GM21381 (cell line): ENCODE data around the gene LRRC3C.

ENCODE experiments used
- ATAC-seq: cut with Tn5 transposase; IDR thresholded peaks from one replicate; pipeline ENCODE4 v1.9.1; 2021; ENCODE audit warnings: mild to moderate bottlenecking, moderate library complexity; ENCODE audit not compliant: unreplicated experiment

The LRRC3C gene

DNA sequence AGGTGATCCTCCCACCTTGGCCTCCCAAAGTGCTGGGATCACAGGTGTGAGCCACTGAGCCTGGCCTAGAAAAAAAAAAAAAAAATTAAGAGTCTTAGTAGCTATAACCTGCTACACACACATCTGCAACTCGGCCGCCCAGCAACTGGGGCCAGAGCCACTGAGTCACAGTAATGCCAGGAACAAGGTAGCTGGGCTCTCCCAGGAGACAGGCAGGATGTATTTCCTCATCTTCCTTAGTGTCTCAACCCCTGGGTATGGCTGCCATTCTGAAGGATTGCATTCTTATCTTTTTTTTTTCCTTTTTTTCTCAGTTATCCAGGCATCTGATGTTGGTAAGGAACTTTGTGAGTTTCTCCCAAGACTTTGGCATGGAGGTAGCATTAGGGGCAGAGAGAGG is 46.0 kb downstream of the LRRC3C start:
- no peak for ATAC-seq

DNA sequence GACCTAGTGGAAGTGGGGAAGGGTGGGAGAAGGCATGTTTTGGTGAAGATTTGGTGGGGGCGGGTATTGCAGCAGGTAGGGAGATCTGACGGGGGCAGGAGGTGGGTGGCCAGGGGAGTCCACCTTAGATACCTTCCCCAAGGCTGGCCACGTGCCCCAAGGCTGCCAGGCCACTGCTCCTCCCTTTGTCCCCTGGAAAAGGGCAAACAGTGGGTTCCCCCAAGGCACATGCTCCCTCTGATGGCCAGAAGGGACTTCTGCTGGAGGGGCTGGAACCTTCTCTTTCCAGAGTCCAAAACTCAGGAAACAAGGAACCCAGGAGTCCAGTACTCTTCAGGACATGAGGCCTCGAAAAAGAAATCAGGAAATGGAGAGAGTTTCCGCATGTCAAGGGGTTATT is 46.9 kb downstream of the LRRC3C start:
- ATAC-seq, result no peak

DNA sequence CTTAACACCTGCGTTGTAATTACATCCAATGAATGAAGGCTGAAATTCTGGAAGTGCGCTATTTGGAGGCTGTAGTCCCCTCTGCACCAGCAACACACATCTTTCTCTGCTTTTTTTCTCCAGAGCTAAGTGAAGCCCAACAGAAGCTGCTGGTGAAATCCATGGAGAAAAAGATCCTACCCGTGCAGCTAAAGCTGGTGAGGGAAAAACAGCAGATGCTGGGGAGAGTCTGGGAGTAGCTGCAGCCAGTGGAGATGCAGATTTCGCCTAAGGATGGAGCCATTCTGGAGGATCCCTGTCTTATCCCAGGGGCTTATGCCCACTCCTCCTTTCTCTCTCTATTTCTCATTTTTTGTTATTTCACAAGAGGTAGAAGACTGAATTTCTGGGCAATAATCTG is 48.3 kb downstream of the LRRC3C start:
- no peak for ATAC-seq

DNA sequence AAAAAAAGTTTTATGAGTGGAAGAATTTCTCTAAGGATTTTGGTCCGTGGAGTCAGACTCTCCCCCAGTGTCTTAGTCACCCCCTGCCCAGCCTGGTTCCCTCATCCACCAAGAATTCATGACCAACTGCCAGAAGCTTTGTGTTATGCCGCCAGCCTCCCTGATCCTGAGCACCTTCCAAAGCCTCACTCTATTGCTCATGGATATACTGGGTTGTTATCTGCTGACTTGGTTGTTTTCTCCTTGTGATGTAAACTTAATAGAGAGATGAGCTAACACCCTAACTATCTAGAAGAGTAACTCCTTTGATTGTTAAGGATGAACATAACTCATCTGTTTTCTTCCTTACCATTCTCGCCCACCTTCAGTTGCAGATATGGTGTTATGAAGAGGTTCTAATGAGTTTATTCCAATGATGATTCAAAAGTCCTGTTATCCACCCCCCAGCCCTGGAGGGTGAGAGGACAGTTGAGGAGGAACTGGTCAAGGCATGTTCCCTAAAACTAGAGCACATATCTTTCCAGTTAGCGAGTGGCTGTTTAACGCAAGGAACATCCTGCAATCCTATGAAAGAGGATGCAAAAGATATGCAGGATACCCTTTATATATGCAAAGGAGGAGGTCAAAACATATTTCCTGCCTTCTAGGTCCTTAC is 51.6 kb downstream of the LRRC3C start:
- no peak for ATAC-seq

DNA sequence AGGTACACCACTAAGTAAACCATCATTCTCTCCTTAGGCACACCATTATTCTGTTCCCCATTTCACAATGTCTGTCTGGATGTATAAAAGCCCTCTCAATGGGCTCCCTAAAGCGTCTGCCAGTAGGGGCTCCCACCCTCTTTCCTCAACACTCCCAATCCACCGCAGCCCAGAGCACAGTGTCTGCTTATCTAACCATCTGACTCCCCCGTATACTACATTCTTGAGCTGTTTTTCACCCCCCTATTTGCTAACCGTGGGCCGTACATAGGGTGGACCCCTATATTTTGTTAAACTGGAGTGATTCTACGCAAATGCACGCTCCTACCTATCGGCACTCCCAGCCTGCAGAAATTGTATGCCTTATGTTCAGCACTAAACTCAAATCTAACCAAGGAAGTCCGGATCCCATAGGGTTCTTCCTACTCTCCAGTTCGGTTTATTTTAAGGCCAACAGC is 52.4 kb downstream of the LRRC3C start:
- no peak for ATAC-seq

DNA sequence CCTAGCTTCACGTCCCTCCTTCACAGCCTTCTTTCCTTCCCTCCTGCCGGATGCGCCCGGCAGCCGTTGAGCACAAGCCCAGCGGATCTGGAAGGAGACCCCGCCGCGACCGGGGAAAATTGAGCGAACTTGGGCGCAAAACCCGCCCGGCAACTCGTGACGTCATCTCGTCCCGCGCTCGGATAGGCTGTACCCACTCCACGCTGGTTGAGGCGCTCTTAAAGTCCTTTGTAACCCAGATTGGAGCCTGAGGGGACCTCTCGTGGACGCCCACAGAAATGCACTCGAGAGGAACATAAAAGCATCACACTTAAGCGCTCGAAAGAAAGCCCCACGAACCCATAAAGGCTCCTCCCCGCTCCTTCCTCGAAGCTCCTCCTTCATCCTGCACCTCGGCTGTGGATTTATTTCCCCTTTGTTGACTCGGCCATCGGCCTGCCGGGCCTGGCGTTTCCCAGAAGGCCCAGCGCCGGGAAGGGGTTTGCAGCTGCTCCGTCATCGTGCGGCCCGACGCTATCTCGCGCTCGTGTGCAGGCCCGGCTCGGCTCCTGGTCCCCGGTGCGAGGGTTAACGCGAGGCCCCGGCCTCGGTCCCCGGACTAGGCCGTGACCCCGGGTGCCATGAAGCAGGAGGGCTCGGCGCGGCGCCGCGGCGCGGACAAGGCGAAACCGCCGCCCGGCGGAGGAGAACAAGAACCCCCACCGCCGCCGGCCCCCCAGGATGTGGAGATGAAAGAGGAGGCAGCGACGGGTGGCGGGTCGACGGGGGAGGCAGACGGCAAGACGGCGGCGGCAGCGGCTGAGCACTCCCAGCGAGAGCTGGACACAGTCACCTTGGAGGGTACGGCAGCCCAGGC is 53.0 kb downstream of the LRRC3C start, which contains the start of gene PSMD3:
TSS of gene PSMD3 (plus strand) at position 457 of the 856 bp plus-strand sequence. CDS start at position 621, 164 bp downstream.
- ATAC-seq, result peak; percentile 89

DNA sequence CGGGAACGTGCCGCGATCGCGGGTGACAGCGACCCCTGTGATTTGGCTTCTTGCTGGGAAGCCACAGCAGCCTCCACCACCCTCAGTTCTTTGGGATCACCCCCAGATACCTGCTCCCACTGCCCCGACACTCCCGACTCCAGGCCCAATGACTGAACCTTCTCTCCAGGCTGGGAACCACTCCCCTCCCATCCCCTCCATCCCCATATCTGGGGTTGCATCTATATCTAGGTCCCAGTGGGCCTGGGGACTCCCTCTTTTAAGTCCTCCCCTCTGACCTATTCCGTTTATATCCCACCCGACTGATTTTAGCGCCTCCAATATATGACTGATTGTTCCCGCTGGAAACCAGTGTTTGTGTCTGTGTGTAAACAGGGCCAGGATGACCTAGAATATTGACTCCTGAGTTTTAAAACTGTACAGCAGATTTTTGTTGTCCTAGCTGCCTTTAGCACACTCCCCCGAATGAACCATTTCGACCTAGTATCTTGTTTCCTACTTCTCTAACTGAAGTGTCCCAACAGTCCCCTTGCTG is 53.7 kb downstream of the LRRC3C start:
- ATAC-seq, result no peak

DNA sequence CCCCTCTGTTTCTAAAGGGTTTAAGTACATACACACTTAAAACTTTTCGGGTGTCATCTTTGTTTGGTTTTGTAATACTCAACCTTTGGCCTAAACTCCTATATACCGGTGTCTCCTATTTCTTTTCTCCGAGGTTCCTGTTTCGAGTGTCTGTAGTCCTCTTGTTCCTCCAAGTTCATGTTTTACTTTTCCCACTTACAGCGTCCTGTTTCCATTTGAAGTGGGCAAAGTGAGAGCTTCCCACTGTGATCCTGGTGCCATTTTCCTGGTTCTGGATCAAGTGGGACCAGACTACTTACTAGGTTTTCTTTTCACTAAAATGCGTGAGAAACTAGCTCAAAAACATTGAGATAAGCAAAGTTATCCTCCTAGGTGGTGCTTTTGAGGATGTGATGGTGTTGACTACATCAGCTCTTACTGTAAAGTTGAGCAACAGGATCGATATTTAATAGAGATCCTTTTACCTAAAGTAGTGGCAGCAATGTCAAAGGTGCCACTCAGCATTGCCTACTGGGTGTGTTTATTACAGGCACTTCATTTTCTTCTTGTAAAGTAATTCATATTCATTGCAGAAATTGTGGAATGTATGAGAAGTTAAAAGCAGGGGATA is 54.3 kb downstream of the LRRC3C start:
- no peak for ATAC-seq

DNA sequence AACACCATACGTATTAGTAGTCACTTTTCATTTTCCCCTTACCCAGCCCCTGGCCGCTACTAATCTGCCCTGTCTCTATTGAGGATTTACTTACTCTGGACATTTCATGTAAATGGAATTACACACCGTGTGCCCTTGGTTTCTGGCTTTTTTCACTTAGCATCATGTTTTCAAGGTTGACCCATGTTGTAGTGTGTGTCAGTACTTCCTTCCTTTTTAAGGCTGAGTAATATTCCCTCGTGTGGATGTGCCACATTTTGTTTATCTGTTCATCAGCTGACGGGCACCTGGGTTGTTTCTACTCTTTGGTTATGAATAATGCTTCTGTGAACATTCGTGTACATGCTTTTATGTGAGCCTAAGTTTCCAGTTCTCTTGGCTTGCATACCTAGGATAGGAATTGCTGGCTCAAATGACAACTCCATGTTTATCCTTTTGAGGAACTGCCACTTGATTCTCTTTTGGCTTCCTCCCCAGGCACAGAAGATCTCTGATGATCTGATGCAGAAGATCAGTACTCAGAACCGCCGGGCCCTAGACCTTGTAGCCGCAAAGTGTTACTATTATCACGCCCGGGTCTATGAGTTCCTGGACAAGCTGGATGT is 60.8 kb downstream of the LRRC3C start:
- no peak for ATAC-seq

DNA sequence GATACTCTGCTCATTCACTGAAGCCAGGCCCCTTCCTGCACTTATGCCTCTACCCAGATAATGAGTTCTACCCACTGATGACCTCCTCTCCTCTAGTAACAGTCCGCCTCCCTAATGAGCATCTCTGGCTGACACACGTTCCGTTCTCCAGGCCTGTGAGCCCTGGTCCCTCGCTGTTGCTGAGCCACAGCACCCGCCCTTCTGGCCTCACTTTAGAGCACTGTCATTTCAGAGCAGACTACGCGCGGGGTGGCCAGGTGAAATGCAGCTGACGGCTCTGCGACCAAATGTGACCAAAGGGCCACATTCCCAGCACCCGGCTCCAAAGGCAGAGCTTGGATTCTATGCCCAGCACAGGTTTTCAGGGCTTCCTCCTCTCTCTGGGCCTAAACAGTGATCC is 66.9 kb downstream of the LRRC3C start:
- no peak for ATAC-seq
